NB4 (cell line): ENCODE data around the gene HINT3.

ENCODE experiments used
- MYC ChIP-seq: IDR thresholded peaks from 2 replicates; pipeline ENCODE4 v1.6.1; 2011; ENCODE audit warnings: low read depth, low read length
- POLR2A ChIP-seq: IDR thresholded peaks from 2 replicates; pipeline ENCODE4 v1.6.1; 2011; ENCODE audit warnings: mild to moderate bottlenecking; ENCODE audit not compliant: insufficient read length; ENCODE audit errors: extremely low read depth
- TF ChIP-seq, protein P1 (sequence below): IDR thresholded peaks from one replicate; pipeline ENCODE4 v1.5.1; 2012; ENCODE audit warnings: low read depth, low read length
- TF ChIP-seq, protein P2 (sequence below): IDR thresholded peaks from 2 replicates; pipeline ENCODE4 v1.6.1; 2011; ENCODE audit warnings: low read depth, low read length

DNA sequence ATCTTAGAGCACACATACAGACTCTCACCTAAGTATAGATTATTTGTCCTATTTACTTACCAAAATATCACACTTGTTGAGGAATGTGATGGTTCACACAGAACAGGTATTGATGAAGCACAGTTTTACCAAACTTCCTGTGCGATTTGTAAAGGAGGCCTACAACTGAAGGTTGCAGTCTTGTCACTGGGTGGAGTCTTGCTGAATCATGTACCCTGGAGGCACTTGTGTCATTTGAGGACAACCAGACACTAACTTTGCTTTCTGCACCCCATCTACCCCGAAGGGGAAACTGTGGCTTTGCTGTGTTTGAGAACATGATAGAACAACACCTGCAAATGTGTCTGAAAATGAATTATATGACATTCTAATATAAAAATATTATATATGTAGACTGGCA is 32.4 kb upstream of the HINT3 start:
- TF ChIP-seq, protein P1, sequence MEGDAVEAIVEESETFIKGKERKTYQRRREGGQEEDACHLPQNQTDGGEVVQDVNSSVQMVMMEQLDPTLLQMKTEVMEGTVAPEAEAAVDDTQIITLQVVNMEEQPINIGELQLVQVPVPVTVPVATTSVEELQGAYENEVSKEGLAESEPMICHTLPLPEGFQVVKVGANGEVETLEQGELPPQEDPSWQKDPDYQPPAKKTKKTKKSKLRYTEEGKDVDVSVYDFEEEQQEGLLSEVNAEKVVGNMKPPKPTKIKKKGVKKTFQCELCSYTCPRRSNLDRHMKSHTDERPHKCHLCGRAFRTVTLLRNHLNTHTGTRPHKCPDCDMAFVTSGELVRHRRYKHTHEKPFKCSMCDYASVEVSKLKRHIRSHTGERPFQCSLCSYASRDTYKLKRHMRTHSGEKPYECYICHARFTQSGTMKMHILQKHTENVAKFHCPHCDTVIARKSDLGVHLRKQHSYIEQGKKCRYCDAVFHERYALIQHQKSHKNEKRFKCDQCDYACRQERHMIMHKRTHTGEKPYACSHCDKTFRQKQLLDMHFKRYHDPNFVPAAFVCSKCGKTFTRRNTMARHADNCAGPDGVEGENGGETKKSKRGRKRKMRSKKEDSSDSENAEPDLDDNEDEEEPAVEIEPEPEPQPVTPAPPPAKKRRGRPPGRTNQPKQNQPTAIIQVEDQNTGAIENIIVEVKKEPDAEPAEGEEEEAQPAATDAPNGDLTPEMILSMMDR, result no peak
- TF ChIP-seq POLR2A, result no peak
- TF ChIP-seq, protein P2, sequence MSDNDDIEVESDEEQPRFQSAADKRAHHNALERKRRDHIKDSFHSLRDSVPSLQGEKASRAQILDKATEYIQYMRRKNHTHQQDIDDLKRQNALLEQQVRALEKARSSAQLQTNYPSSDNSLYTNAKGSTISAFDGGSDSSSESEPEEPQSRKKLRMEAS, result no peak
- no peak for TF ChIP-seq MYC
